ENCODE results near the gene CSF2RB. TPM values are rescaled to one million over a fixed set of nuclear protein-coding genes. Genes with fewer than 3 reads are reported as not detected.

The CSF2RB gene
- total RNA-seq, 3 donors from 2014 or later: 4.1 to 8.1 (median 5.3) TPM

- Histone ChIP-seq H3K9me3 (peaks cover 13% of the 10 kb centered on the region), H3K4me1 (ENCODE audit: low read depth) (no peaks in the 10 kb centered on the region), H3K4me3 (no peak overlapping the region), H3K36me3 (ENCODE audit: low read depth) (no peaks in the 10 kb centered on the region)
- intact Hi-C loops (cut with DNase I, micrococcal nuclease): no loop called here
- TF ChIP-seq, protein P1, sequence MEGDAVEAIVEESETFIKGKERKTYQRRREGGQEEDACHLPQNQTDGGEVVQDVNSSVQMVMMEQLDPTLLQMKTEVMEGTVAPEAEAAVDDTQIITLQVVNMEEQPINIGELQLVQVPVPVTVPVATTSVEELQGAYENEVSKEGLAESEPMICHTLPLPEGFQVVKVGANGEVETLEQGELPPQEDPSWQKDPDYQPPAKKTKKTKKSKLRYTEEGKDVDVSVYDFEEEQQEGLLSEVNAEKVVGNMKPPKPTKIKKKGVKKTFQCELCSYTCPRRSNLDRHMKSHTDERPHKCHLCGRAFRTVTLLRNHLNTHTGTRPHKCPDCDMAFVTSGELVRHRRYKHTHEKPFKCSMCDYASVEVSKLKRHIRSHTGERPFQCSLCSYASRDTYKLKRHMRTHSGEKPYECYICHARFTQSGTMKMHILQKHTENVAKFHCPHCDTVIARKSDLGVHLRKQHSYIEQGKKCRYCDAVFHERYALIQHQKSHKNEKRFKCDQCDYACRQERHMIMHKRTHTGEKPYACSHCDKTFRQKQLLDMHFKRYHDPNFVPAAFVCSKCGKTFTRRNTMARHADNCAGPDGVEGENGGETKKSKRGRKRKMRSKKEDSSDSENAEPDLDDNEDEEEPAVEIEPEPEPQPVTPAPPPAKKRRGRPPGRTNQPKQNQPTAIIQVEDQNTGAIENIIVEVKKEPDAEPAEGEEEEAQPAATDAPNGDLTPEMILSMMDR (IDR thresholded peaks at IDR 0.05): no peak
- ATAC-seq: no peak
- DNase-seq: no peak
These were observed 31.8 kb upstream of the CSF2RB start for GRCh38 chr22:36881504-36882245.

- Histone ChIP-seq H3K9me3 (peaks cover 13% of the 10 kb centered on the region), H3K4me1 (ENCODE audit: low read depth) (no peaks in the 10 kb centered on the region), H3K4me3 (no peak overlapping the region), H3K36me3 (ENCODE audit: low read depth) (no peaks in the 10 kb centered on the region)
- TF ChIP-seq, protein P1 (IDR thresholded peaks at IDR 0.05): no peak
- intact Hi-C loops (cut with DNase I, micrococcal nuclease): no loop called here
- no peak for ATAC-seq
- no peak for DNase-seq
These were observed 28.9 kb upstream of the CSF2RB start for GRCh38 chr22:36884349-36885158.

- no peaks in the 10 kb centered on the region for H3K36me3 ChIP-seq (ENCODE audit: low read depth)
- H3K4me3 ChIP-seq: no peak overlapping the region
- DNase-seq (no peak), ATAC-seq (peak; percentile 27)
- intact Hi-C loops (cut with DNase I, micrococcal nuclease): no loop called here
- H3K4me1 ChIP-seq (ENCODE audit: low read depth): no peaks in the 10 kb centered on the region
- TF ChIP-seq, protein P1 (IDR thresholded peaks at IDR 0.05): no peak
- peaks cover 13% of the 10 kb centered on the region for H3K9me3 ChIP-seq
These were observed 28.0 kb upstream of the CSF2RB start for GRCh38 chr22:36885474-36885873.

GRCh38 chr22:36886016-36886415 lies 27.4 kb upstream of the CSF2RB start:
- no peaks in the 10 kb centered on the region for H3K36me3 ChIP-seq (ENCODE audit: low read depth)
- H3K4me1 ChIP-seq (ENCODE audit: low read depth): no peaks in the 10 kb centered on the region
- TF ChIP-seq, protein P1 (IDR thresholded peaks at IDR 0.05): no peak
- H3K9me3 ChIP-seq: peaks cover 10% of the 10 kb centered on the region
- no peak overlapping the region for H3K4me3 ChIP-seq
- ATAC-seq (no peak), DNase-seq (no peak)
- intact Hi-C loops (cut with DNase I, micrococcal nuclease): no loop called here

DNA sequence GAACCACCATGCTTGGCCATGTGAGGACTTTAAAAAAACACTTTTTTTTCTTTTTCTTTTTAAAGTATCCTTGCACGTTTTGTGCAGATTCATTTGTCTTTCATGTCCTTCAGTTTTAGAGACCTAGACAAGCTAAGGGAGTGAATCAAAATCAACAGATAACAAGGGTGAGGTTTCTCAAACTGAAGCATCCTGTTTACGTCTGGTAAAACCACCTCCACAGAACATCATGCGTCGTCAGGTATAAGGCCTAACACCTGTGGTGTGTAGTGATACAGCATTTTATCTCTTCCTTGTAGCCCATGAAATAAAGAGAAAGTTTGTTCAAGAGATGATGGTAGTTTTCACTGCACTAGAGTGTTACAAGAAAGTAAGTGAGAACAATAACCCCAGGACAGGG lies 26.3 kb upstream of the CSF2RB start:
- Histone ChIP-seq H3K9me3 (no peaks in the 10 kb centered on the region), H3K4me1 (ENCODE audit: low read depth) (no peaks in the 10 kb centered on the region), H3K4me3 (no peak overlapping the region), H3K36me3 (ENCODE audit: low read depth) (no peaks in the 10 kb centered on the region)
- TF ChIP-seq, protein P1 (IDR thresholded peaks at IDR 0.05): no peak
- intact Hi-C loops (cut with DNase I, micrococcal nuclease): no loop called here
- no peak for DNase-seq
- no peak for ATAC-seq

Measured in mucosa of descending colon (tissue), 3 donors.